ENCODE results near the gene HOXC10. TPM values are rescaled to one million over a fixed set of nuclear protein-coding genes. Genes with fewer than 3 reads are reported as not detected.

The HOXC10 gene
- total and polyA plus RNA-seq, 2 experiments from 2014 or later, result not detected

GRCh38 chr12:54030442-54030801 is 45.5 kb downstream of the HOXC10 start:
- Mint-ChIP-seq H3K4me3 (peak overlapping the region; percentile 9; the same call in 1 of the 3 replicates), H3K27me3 (ENCODE audit: insufficient read depth, low read depth, poor library complexity) (peaks cover 96% of the 10 kb centered on the region)
- TF ChIP-seq EZH2 (IDR thresholded peaks at IDR 0.05; ENCODE audit: low read depth, unreplicated experiment), result peak; percentile 78
- no peak for TF ChIP-seq STAT1 (IDR thresholded peaks at IDR 0.05; ENCODE audit: unreplicated experiment)

GRCh38 chr12:54030889-54031471 is 46.0 kb downstream of the HOXC10 start:
- Mint-ChIP-seq H3K27me3 (ENCODE audit: insufficient read depth, low read depth, poor library complexity) (peaks cover 96% of the 10 kb centered on the region), H3K36me3 (ENCODE audit: low read depth) (no peaks in the 10 kb centered on the region; the same call in 2 of the 3 replicates), H3K4me1 (peaks cover 28% of the 10 kb centered on the region), H3K27ac (no peak overlapping the region), H3K4me3 (no peak overlapping the region), H3K9me3 (peaks cover 6% of the 10 kb centered on the region)
- H4K20me1 ChIP-seq (replicated peaks; ENCODE audit: insufficient read depth), result peaks cover 39% of the 10 kb centered on the region
- H3K36me3 ChIP-seq (ENCODE audit: insufficient read depth), result no peaks in the 10 kb centered on the region
- ATAC-seq (peak; percentile 7; the same call in 2 of the 3 replicates), DNase-seq (ENCODE audit: low spot score) (peak; percentile 79)
- H2AFZ ChIP-seq, result no peak overlapping the region
- peaks cover 39% of the 10 kb centered on the region for H3K4me1 ChIP-seq (ENCODE audit: insufficient read depth)
- 0 out of 2 replicates have a peak overlapping the region, but pooled peaks have one; percentile 23 for H3K4me3 ChIP-seq
- no peaks in the 10 kb centered on the region for H3K9me2 ChIP-seq (ENCODE audit: insufficient read depth)
- no peaks in the 10 kb centered on the region for H3K79me2 ChIP-seq (replicated peaks; ENCODE audit: insufficient read depth)
- H3K27ac ChIP-seq (ENCODE audit: low read depth), result no peak overlapping the region
- peak overlapping the region; percentile 48 for H3K4me2 ChIP-seq
- H3K27me3 ChIP-seq (ENCODE audit: insufficient read depth), result peaks cover 100% of the 10 kb centered on the region
- peaks cover 35% of the 10 kb centered on the region; the same call in 1 of the 2 replicates for H3F3A ChIP-seq (replicated peaks; ENCODE audit: low read depth)
- TF ChIP-seq CTCF (conservative IDR thresholded peaks at IDR 0.05; ENCODE audit: low read depth in 2 of 2) (no peak), ZNF462 (CRISPR knock-in tag; IDR thresholded peaks at IDR 0.05) (no peak), NANOG (IDR thresholded peaks at IDR 0.05; ENCODE audit: borderline replicate concordance) (no peak), STAT1 (IDR thresholded peaks at IDR 0.05; ENCODE audit: unreplicated experiment) (no peak), REST (IDR thresholded peaks at IDR 0.05; ENCODE audit: unreplicated experiment) (no peak), EZH2phosphoT487 (IDR thresholded peaks at IDR 0.05; ENCODE audit: unreplicated experiment) (peak; percentile 87), ETS1 (IDR thresholded peaks at IDR 0.05) (no peak)

More at GRCh38 chr12:54030442-54030801, 45.5 kb downstream of the HOXC10 start:
- no peak overlapping the region for H3K27ac ChIP-seq (ENCODE audit: low read depth)
- no peak overlapping the region for H3K4me3 ChIP-seq
- peaks cover 43% of the 10 kb centered on the region for H3K4me1 ChIP-seq (ENCODE audit: insufficient read depth)
- H3K4me2 ChIP-seq, result no peak overlapping the region
- no peak overlapping the region for H2AFZ ChIP-seq
- DNase-seq (ENCODE audit: low spot score) (no peak), ATAC-seq (no peak)
- peaks cover 100% of the 10 kb centered on the region for H3K27me3 ChIP-seq (ENCODE audit: insufficient read depth)
- peaks cover 29% of the 10 kb centered on the region for H3K4me1 Mint-ChIP-seq
- peaks cover 37% of the 10 kb centered on the region for H4K20me1 ChIP-seq (replicated peaks; ENCODE audit: insufficient read depth)
- H3K36me3 ChIP-seq (ENCODE audit: insufficient read depth), result no peaks in the 10 kb centered on the region
- peaks cover 37% of the 10 kb centered on the region; the same call in 1 of the 2 replicates for H3F3A ChIP-seq (replicated peaks; ENCODE audit: low read depth)
- H3K9me2 ChIP-seq (ENCODE audit: insufficient read depth), result no peaks in the 10 kb centered on the region
- no peaks in the 10 kb centered on the region for H3K79me2 ChIP-seq (replicated peaks; ENCODE audit: insufficient read depth)
- H3K36me3 Mint-ChIP-seq (ENCODE audit: low read depth), result no peaks in the 10 kb centered on the region; the same call in 2 of the 3 replicates
- H3K9me3 Mint-ChIP-seq, result peaks cover 6% of the 10 kb centered on the region
- no peak overlapping the region for H3K27ac Mint-ChIP-seq

Data from GM23338 (cell line).